Head of caudate nucleus (tissue), 42 donors: ENCODE data around the gene ANKMY1.

Experiments used
- DNase-seq, 42 donors: peaks; one replicate each; pipeline versions ENCODE4 v3.0.0 to v3.0.0-alpha.2; 2020 to 2021; ENCODE audit warnings: mixed read lengths in 7 of 42
- intact Hi-C: fragments of 100-400 bp; cut with DNase I; formaldehyde crosslinking; loops from one replicate; pipeline ENCODE4 v1.15.0; 2022

Gene ANKMY1

GRCh38 chr2:240584486-240585031, 26.8 kb upstream of the ANKMY1 start:
- intact Hi-C loops: no loop called here
- no peak for DNase-seq

- intact Hi-C loops: no loop called here
- no peak for DNase-seq
Observed at GRCh38 chr2:240583774-240584173, 26.0 kb upstream of the ANKMY1 start.

GRCh38 chr2:240582781-240583180, 25.0 kb upstream of the ANKMY1 start:
- no peak for DNase-seq
- intact Hi-C loops: no loop called here

- DNase-seq: no peak
- intact Hi-C loops: no loop called here
Observed at GRCh38 chr2:240581811-240582210, 24.0 kb upstream of the ANKMY1 start.

- intact Hi-C loops: no loop called here
- DNase-seq: peak in 3 of 42 donors; percentile 38 to 55 (median 50)
Observed at GRCh38 chr2:240579771-240580614, 22.2 kb upstream of the ANKMY1 start.

- intact Hi-C loops: no loop called here
- DNase-seq: no peak
Observed at GRCh38 chr2:240579071-240579762, 21.4 kb upstream of the ANKMY1 start.

- intact Hi-C loops: no loop called here
Observed at GRCh38 chr2:240578488-240578887, 20.7 kb upstream of the ANKMY1 start.

GRCh38 chr2:240578110-240578450, 20.3 kb upstream of the ANKMY1 start:
- intact Hi-C loops: no loop called here
- no peak for DNase-seq

More at GRCh38 chr2:240578488-240578887, 20.7 kb upstream of the ANKMY1 start:
- DNase-seq: no peak

GRCh38 chr2:240577281-240578109, 19.7 kb upstream of the ANKMY1 start:
- intact Hi-C loops: no loop called here
- DNase-seq: no peak

GRCh38 chr2:240576436-240577205, 18.8 kb upstream of the ANKMY1 start:
- intact Hi-C loops: no loop called here
- no peak for DNase-seq

GRCh38 chr2:240576036-240576435, 18.2 kb upstream of the ANKMY1 start:
- no peak for DNase-seq
- intact Hi-C loops: no loop called here

- intact Hi-C loops: no loop called here
- DNase-seq: peak in 2 of 42 donors; percentile 14 to 43
Observed at GRCh38 chr2:240575101-240575965, 17.5 kb upstream of the ANKMY1 start.

- intact Hi-C loops: no loop called here
- peak in 1 of 42 donors; percentile 2 for DNase-seq
Observed at GRCh38 chr2:240574386-240575100, 16.8 kb upstream of the ANKMY1 start.

- DNase-seq: peak in 1 of 42 donors; percentile 3
- intact Hi-C loops: no loop called here
Observed at GRCh38 chr2:240573516-240574385, 16.0 kb upstream of the ANKMY1 start.

GRCh38 chr2:240573071-240573515, 15.3 kb upstream of the ANKMY1 start:
- DNase-seq: peak in 3 of 42 donors; percentile 3 to 30 (median 23)
- intact Hi-C loops: no loop called here
